Stimulated activated CD4-positive, alpha-beta T cell treated with anti-CD3 and anti-CD28 coated beads, TNF-alpha, amount 100 ng/mL, for 24 hours (primary cell): Measurements from ENCODE around the gene GALNT9.

Experiments used
- DNase-seq, 3 experiments: peaks; one replicate each; pipeline ENCODE4 v3.0.0-alpha.2; 2020; ENCODE audit warnings: low read depth in 3 of 3

GALNT9 gene

GRCh38 chr12:132344181-132344580 lies 14.8 kb upstream of the GALNT9 start:
- DNase-seq: no peak

DNA sequence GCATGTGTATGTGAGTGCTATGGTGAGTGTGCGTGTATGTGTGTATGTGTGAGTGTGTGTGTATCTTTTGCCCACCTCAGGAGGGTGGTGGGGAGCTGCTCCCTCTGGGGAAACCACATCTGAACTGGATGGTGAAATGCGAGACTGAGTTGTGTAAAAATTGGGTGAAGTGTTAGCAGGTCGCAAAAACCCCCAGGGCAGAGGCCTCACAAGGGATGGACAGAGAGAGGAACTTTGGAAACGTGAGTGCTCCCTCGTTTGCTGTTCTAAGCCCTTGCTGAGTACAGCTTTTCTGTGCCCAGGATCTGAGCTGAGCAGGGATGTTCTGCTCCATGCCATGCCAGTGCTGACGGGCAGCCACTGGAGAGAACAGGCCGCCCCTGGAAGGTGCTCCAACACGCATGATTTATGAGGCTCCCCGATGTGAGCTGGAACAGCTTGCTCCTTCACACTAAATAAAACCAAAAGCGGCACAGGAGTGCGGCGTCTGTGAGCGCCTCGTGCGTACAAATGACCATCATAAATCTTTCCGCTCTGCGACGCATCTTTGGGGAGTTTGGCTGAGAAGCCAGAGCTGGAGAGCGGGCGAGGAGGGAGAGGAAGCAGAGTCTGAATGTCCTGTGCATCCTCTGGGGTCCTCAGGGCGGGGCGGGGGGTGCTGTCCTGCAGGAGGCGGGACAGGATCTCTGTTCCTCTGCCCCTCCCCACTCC lies 14.1 kb upstream of the GALNT9 start:
- no peak for DNase-seq

DNA sequence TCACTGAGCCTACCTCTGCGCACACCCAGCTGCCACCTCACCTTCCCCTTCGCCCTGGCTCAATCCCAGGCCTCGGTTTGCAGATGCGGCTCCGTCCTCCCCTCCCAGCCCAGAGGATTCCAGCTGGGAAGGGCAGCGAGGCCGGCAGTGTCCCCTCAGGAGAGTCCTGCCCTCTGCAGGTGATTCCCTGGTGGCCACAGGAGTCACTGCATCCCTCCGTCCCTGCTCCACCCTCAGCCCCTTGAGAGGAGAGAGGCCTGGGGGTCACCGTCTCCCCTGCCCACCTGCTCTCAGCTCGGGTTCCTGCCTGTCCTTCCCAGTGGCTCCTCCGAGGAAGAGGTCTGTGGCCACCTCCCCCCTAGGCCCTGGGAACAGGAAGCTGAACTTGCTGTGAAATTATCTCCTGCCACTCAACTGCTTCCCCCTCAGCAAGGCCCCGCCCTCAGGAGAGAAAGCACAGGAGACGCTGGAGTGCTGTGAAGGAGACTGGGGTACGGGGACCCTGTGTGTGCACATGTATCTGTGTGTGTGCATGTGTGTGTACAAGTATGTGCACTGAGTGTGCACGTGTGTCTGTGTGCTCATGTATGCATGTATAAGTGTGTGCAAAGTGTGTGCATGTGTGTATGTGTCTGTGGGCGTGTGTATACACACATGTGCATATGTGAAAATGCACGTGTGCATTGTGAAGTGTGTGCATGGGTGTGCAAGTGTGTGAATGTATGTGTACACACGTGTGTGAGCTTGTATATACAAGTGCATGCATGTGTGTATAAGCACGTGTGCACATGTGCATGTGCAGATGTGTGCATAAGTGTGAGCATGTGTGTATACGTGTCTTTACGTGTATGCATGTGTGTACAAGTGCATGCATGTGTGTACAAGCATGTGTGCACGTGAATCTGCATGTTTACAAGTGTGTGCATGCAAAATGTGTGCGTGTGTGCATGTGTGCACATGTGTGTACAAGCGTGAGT lies 13.2 kb upstream of the GALNT9 start:
- DNase-seq: no peak

- DNase-seq: no peak
Measured at GRCh38 chr12:132341318-132342050, 12.1 kb upstream of the GALNT9 start.

DNA sequence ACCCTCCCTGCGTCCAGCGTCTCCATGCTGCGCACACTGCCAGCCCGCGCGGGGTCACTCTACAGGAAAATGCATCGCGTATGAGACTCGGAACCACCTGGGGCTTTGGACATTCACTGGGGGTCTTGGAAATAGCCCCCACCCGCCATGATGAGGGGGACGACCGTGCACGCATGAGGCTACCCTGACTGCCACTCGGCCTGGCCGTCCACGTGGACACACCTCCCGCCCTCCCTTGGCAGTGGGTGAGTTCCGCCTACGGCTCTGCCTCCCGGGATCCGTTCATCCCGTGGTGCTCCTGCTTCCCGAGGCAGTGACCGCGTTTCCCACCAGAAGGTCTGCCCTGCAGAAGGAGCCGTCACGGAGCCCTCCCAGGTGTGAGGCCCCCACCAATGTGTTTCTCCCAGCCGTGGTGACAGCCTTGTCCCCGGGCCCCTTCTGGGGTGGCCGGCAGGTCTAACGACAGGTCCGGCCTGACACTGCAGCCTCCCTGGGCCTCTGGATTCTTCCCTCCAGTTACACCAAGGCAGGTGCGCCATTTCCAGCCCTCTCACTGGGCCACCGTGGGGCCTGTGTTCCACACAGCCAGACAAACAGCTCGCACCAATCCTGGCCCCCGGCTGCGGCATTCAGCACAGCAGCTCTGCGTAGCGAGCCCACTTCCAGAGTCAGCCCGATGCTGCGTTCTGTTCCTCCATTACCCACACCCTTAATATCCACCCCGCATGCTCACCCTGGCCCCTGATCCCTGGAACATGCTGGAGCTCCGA lies 11.1 kb upstream of the GALNT9 start:
- DNase-seq: no peak

- no peak for DNase-seq
Measured at GRCh38 chr12:132339856-132340255, 10.5 kb upstream of the GALNT9 start.

DNA sequence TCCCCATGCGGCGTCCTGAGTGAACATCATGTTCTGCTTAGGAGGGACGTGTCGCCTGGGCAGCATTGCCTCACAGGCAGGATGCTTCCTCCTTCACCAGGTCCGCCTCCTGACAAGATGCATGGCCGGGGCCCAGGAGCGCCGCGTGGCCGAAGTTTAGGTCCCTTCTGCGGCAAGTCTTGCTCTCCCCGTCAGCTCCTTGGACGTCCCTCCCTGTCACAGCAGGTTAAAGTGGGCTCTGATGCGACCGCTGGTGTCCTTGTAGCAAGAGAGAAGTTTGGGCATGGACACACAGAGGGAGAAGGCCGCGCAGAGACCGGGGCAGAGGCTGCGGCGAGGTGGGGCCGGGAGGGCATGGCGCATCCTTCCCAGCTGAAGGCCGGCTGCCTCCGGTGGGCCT lies 9.4 kb upstream of the GALNT9 start:
- DNase-seq: no peak

GRCh38 chr12:132338311-132338710 lies 8.9 kb upstream of the GALNT9 start:
- no peak for DNase-seq

GRCh38 chr12:132337557-132337956 lies 8.2 kb upstream of the GALNT9 start:
- DNase-seq: no peak

DNA sequence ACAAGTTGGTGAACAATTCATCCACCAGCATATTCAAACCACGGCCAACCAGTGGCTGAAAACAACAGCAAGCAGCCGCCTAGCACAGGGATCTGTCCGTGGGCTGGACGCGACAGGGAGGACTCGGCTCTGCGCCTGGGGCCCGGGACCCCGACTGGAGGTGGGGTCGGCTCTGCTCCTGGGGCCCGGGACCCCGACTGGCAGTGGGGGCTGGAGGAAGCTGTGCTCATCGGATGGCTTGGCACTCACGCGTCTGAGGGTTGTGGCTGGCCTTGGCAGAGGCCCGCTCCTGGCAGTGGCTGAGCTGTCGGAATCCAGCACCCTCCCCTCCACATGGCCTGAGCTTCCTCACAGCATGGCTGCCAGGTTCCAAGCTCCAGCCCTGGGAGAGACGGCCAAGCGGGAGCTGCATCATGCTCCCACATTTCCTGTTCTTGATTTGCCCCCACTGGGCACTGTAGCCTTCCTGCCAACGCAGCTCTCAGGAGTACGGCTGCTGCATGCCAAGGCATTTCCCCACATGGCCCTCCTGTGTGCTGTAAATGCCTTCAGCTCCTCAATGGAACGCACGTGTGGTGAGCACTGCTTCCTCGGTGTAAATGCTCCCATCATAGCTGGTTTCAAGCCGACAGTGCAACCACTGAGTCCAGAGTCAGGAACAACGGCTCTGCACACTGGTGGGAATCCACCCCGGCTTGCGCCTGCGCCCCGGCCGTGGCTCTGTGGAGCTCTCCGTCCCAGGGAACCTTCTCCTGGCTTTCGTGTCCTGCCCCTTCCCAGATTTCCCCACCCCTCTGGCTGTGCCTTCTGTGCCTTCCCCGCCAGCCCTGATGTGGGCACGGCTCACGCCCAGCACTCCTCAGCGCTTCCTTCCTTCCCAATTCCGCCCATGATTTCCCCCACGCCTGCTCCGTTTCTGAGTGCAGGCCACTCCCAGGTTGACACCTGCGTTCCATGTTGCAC lies 7.3 kb upstream of the GALNT9 start:
- no peak for DNase-seq

DNA sequence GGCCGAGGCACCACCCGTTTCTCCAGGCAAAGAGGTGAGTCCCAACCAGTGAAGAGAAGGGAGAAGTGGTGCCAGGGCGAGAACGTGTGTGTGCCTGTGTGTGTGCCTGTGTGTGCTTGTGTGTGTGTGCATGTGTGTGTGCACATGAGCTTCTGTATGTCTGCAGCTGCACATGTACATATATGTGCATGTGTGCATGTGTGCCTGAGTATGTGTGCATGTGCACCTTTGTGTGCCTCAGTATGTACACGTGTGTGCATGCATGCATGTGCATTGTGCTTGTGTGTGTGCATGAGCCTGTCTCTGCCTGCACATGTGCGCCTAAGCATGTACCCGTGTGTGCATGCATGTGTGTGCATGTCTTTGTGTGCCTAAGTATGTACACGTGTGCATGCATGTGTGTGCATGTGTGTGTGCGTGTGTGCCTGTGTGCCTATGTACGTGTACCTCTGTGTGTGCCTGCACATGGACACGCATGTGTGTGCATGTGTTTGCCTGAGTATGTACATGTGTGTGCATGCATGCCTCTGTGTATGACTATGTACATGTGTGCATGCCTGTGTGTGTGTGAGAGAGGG lies 5.9 kb upstream of the GALNT9 start:
- no peak for DNase-seq

GRCh38 chr12:132333766-132334165 lies 4.4 kb upstream of the GALNT9 start:
- DNase-seq: no peak

GRCh38 chr12:132333273-132333672 lies 3.9 kb upstream of the GALNT9 start:
- no peak for DNase-seq

GRCh38 chr12:132330549-132330881 lies 1.1 kb upstream of the GALNT9 start:
- no peak for DNase-seq

GRCh38 chr12:132329720-132330548 lies 545 bp upstream of the GALNT9 start:
- DNase-seq: no peak

- no peak for DNase-seq
Measured at GRCh38 chr12:132328282-132329029, 933 bp downstream of the GALNT9 start.

- peak; percentile 40 to 78 (median 52) for DNase-seq
Measured at GRCh38 chr12:132327336-132328171, 1.8 kb downstream of the GALNT9 start.

DNA sequence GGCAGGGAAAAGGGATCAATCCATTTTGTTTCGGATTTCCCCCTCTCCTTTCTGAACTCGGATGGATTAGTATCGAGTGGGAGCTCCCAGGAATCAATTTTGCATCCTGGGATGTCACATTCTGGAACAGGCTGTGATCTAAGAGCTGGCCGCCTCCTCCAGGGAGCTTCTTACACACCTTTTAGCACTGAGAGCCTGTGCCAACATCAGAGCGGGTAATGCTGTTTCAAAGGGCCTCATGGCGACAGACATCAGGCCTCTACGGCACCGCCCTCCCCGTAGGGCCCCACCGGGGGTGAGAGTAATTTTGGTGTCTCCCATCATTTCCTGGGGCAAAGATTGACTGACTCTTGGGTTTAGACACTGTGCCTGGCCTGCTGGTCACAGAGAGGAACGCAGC lies 2.7 kb downstream of the GALNT9 start:
- DNase-seq: no peak
